ENCODE measurements around the gene RBMS1.

The RBMS1 gene

GRCh38 chr2:160362018-160362417 lies 131.6 kb downstream of the RBMS1 start:
- DNase-seq (ENCODE audit: low spot score): no peak

- DNase-seq (ENCODE audit: low spot score): no peak
Observed at GRCh38 chr2:160360089-160360757, 133.4 kb downstream of the RBMS1 start.

- no peak for DNase-seq (ENCODE audit: low spot score)
Observed at GRCh38 chr2:160358046-160358445, 135.6 kb downstream of the RBMS1 start.

GRCh38 chr2:160356485-160356884 lies 137.1 kb downstream of the RBMS1 start:
- no peak for DNase-seq (ENCODE audit: low spot score)

GRCh38 chr2:160355080-160355479 lies 138.5 kb downstream of the RBMS1 start:
- DNase-seq (ENCODE audit: low spot score): no peak

GRCh38 chr2:160354677-160355076 lies 138.9 kb downstream of the RBMS1 start:
- no peak for DNase-seq (ENCODE audit: low spot score)

- no peak for DNase-seq (ENCODE audit: low spot score)
Observed at GRCh38 chr2:160353813-160354212, 139.8 kb downstream of the RBMS1 start.

- DNase-seq (ENCODE audit: low spot score): peak; percentile 37
Observed at GRCh38 chr2:160353166-160353565, 140.4 kb downstream of the RBMS1 start.

- no peak for DNase-seq (ENCODE audit: low spot score)
Observed at GRCh38 chr2:160352500-160352899, 141.1 kb downstream of the RBMS1 start.

- DNase-seq (ENCODE audit: low spot score): no peak
Observed at GRCh38 chr2:160351956-160352355, 141.7 kb downstream of the RBMS1 start.

- DNase-seq (ENCODE audit: low spot score): no peak
Observed at GRCh38 chr2:160349306-160349705, 144.3 kb downstream of the RBMS1 start.

- no peak for DNase-seq (ENCODE audit: low spot score)
Observed at GRCh38 chr2:160347269-160347863, 146.2 kb downstream of the RBMS1 start.

GRCh38 chr2:160345071-160345764 lies 148.4 kb downstream of the RBMS1 start:
- DNase-seq (ENCODE audit: low spot score): no peak

GRCh38 chr2:160343404-160343803 lies 150.2 kb downstream of the RBMS1 start:
- DNase-seq (ENCODE audit: low spot score): no peak

GRCh38 chr2:160339726-160340125 lies 153.9 kb downstream of the RBMS1 start:
- DNase-seq (ENCODE audit: low spot score): no peak

GRCh38 chr2:160338901-160339685 lies 154.5 kb downstream of the RBMS1 start:
- no peak for DNase-seq (ENCODE audit: low spot score)

- no peak for DNase-seq (ENCODE audit: low spot score)
Observed at GRCh38 chr2:160337728-160338127, 155.9 kb downstream of the RBMS1 start.

GRCh38 chr2:160336635-160337034 lies 157.0 kb downstream of the RBMS1 start:
- no peak for DNase-seq (ENCODE audit: low spot score)

GRCh38 chr2:160336105-160336504 lies 157.5 kb downstream of the RBMS1 start:
- no peak for DNase-seq (ENCODE audit: low spot score)

- no peak for DNase-seq (ENCODE audit: low spot score)
Observed at GRCh38 chr2:160335441-160335840, 158.2 kb downstream of the RBMS1 start.

GRCh38 chr2:160334028-160334741 lies 159.4 kb downstream of the RBMS1 start:
- no peak for DNase-seq (ENCODE audit: low spot score)

Measured in NAMALWA (cell line).